Measurements from ENCODE around the gene MRPL12. TPM values are rescaled to one million over a fixed set of nuclear protein-coding genes. Genes with fewer than 3 reads are reported as not detected.
A peak's percentile ranks its signal among the peaks of the same experiment; 100 is the strongest.

Gene MRPL12
- total RNA-seq, 1 donor from 2014 or later = 9.2 TPM

DNA sequence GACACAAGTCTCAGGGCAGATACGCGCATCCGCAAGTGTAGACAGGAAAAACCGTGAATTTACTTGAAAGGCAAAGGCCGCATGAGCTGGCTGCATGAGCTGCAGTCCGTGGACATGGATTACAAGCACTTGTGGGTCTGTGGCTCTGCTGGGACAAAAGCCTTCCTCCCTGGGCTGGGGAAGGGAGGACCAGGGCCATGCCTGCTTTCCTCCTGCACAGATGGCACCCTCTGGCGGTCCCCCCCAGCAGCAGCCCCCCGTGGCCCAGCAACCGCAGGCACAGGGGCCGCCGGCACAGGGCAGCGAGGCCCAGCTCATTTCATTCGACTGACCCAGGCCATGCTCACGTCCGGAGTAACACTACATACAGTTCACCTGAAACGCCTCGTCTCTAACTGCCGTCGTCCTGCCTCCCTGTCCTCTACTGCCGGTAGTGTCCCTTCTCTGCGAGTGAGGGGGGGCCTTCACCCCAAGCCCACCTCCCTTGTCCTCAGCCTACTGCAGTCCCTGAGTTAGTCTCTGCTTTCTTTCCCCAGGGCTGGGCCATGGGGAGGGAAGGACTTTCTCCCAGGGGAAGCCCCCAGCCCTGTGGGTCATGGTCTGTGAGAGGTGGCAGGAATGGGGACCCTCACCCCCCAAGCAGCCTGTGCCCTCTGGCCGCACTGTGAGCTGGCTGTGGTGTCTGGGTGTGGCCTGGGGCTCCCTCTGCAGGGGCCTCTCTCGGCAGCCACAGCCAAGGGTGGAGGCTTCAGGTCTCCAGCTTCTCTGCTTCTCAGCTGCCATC lies 1.7 kb upstream of the MRPL12 start:
- no peak for DNase-seq

DNA sequence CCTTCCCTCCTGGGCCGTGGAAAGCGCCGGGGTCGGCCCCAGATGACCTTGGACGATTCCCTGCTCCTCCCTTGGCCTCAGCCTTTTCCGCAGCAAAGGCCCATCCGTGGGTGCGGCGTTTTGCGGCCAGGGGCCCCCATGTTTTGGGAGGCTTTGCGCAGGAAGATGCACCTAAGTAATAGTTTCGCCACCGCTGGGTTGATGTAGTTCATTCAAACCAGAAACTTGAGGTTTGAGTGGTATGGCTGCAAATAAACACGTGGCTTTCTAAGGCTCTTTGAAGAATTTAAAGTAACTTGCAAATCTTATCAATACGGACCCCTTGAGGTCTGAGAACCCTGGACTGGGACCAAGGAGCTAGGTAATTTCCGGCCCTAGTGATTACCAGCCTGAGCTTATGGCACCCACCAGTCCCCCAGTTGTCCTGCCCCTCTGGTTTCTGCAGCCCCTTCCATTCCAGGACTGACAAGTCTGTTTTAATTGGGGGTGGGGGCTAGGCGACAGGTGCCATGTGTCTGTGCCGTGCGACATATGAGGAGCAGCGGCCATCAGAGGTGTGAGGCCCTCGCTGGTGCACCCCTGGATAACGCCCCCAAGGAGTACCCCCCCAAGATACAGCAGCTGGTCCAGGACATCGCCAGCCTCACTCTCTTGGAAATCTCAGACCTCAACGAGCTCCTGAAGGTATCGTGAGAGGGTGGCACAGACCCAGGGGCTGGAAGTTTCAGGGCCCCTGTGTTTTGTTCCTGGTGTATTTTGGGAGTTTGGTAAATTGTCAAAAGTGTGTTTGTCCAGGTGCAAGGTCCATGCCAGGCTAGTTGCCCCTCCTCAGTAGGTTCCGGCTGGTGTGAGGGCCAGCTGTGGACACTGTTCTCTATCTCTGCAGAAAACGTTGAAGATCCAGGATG lies 834 bp downstream of the MRPL12 start:
- no peak for DNase-seq

DNA sequence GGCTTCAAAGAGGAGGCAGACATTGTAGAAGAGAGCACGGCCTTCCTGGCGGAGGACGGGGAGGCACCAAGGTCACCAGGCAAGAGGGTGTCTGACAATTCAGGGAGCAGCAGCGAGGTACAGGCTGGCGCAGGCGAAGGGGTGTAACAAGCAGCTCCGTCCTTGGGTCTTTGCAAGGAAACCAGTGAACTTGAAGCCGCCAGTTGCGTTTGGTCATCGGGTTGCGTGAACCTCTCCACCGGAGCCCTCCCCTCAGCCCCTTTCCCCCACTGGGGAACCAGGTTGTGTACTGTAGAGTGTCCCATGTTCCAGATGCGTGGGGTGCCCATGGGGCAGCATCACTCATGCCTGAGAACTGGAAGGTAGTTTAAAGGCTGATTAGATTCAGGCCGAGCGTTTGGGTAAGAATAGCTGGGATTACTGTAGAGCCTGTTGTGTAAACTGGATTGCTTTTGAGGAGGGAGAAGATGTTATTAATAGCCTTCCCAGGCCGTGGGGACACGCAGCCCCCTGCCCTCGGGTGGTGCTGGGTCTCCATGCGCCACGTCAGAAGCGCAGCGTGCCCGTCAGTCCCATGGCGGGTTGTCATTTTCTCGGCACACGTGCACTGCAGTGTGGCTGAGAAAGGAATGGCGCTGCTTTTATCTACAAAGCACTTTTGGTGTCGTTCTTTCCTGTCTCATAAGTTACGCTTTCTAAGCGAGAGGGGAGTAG lies 2.5 kb downstream of the MRPL12 start:
- DNase-seq = no peak

DNA sequence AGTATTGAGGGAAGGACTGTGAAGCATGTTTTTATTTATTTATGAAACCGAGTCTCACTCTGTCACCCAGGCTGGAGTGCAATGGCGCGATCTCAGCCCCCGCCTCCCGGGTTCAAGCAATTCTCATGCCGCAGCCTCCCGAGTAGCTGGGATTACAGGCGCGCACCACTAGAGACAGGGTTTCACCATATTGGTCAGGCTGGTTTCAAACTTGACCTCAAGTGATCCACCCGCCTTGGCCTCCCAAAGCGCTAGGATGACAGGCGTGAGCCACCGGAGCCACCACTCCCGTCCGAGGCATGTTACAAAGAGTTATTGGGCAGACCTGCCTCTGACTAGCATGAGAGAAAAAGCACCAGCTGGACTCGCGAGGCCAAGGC lies 3.1 kb downstream of the MRPL12 start:
- no peak for DNase-seq

DNA sequence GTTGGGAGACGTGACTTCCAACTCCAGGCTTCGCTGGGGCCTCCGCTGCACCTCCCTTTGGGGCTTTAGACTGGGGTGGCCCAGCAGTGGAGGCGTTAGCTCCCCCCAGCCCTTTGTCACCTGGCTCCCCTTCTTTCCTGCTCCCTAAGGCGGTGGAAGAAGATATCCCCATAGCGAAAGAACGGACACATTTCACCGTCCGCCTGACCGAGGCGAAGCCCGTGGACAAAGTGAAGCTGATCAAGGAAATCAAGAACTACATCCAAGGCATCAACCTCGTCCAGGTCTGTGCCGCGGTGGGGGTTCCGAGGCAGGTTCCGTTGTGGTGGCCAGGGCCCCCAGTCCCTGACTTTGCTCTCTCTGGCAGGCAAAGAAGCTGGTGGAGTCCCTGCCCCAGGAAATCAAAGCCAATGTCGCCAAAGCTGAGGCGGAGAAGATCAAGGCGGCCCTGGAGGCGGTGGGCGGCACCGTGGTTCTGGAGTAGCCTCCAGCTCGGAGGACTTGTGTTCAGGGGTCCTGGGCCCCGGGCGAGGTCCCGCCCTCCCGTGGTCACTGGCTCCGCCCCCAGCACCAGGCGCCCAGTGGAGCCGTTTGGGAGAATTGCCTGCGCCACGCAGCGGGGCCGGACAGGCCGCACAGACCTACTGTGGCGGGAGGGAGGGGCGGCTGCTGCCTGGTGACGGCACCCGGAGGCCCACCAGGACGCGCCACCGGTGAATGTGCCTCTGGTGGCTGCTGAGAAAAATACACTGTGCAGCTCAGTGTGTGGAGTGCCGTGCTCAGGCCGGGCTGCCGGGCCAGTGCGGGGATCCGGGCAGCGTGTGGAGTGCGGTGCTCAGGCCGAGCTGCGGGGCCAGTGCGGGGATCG lies 3.8 kb downstream of the MRPL12 start:
- DNase-seq = no peak

DNA sequence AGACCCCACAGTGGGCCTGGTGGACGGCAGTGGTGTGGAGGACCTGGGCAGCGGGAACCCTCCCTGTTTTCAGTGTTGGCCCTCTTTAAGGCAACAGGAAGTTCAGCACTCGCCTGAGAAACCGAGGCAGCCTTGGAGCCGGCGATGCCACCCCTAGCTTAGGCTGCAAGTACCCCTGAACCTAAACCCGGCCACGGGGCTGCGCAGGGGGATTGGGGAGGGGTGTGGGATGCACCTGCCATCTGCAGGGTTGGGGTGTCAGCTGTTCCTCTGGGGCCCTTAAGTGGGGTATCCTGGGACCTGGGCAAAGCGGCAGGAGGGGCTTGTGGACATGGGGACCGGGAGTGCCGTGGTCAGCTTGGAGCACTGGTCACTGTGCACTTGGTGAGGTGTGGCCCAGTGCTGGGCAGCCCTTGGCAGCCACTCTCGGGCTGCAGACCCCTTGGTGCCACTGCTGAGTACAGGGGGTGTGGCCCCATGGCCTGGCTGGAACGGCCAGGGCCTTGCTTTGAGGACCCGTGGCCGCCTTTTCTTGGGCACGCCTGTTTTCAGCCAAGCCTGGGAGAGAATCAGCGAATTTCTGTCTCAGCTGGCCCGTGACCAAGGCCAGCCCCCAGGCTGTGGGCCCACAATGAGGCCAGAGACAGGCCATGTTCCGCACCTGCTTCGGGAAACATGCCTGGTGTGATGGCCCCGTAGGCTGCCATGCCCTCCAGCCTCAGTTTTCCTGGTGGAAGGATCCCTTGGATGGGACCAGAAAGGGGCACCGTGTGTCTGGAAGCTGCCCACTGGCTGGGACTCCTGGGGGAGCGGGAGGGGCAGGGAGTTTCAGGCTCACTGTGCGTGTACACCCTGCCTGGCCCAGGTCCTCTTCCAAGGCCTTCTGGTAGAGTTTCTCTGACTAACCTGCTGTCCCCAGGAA lies 4.8 kb downstream of the MRPL12 start:
- DNase-seq = no peak

DNA sequence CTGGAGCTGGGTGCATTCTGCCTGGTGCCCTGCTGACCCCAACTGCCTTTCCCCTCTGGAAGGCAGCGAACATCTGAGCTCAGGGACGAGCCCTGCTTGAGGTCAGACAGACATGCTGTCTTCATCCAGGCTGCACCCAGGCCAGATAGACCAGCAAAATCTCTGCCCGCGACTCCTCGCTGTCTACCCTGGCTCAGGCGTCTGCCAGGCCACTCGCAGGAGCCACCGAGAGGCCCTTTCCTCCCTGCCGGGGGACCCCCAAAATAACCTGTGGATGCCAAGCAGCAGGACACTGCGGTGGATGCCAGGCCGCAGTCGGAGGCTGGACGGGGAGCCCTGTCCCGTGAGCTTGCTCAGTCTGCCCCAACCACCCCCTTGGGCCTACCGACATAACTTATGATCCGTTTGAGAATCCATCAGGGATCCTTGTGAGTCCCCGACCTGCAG lies 5.6 kb downstream of the MRPL12 start:
- DNase-seq = no peak

DNA sequence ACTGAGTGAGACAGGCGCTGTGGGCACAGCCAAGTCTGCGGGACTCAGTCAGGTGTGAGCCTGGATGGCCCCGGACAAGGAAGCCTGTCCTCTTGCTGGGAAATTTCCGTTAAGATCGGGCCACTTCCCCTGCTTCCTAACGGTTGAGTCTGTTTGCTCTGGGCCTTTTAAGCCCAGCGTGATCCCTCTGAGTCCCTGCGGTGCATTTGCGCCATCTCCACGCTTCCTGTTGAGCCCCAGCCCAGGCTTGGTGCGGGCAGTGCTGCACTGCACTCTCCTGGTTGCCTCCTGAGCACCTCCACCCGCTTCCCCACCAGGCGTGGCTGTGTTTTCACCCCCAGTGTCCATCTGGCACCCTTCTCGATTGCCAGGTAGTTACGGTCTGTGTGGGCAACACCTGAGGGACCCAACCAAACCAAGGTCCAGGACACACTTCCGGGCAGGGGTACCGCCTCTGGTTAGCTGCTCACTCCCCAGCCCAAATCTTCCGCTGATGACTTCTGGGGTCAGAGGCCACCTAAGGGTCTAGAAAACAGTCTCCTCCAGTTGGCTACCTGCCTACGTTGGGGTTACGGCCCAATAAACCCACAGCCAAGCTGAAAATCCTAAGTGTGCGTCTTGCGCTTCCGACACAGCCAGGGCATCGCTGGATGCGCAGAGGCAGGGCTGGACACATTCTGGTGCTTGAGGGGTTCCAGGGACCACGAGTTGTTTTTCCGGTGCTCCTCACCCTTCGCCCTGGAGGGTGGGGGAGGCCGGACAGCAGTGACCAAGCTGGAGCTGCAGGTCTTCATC lies 7.5 kb downstream of the MRPL12 start:
- no peak for DNase-seq

DNA sequence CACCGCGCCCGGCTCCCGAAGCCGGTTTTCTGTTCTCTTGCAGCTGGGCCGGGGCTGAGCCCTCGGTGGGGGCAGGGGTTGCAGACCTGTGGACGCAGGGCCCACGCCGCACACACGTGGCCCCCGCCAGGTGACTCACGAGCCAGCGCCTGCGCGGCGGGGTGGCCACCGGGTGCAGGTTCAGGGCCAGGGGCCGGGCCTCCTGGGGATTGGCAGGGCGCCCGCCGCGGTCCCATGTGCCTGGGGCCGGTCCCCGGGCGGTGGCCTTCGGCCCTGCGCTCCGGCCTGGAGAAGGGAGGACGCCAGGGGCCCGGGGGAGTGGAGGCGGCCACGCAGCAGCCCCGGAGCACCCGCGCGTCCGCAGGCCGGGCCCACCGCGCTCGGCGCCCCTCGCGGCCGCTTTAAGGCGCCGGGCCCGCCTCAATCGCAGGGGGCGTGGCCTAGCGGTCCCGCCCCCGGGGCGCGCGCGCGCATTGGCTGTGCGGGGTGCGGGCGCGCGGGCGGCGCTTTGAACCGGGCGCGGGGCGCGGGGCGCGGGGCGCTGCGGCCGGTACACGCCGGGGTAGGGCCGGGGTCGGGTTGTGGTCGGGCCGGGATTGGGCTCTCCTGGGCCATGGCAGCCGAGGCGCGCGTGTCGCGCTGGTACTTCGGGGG lies 8.8 kb downstream of the MRPL12 start, which contains the start of gene SLC25A10:
SLC25A10 (plus strand) TSS at position 471 of the 654 bp plus-strand sequence; CDS start at position 614, 143 bp downstream.
- DNase-seq = peak; percentile 28

DNA sequence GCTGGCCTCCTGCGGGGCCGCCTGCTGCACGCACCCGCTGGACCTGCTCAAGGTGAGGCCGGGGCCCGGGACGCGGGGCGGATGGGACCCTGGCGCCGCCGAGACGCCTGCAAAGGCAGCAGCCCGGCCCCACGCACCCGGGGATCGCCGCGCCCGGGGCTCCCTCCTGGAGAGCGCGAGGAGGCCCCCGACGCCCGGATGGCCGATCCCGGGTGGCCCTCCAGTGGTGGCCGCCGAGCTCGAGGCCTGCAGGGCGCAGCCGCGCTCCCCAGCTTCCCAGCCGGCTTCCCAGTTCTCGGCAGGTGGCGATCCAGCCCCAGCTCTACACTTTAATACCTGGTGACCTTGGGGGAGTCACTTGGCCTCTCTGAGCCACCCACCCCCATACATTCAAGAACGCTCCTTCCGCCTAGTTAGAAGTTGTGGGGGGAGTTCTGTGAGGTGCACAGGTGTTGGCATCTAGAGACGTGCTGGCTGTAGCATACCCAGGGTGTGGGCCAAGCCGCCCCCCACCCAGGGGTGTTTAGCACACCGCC lies 9.4 kb downstream of the MRPL12 start:
- DNase-seq = no peak

DNA sequence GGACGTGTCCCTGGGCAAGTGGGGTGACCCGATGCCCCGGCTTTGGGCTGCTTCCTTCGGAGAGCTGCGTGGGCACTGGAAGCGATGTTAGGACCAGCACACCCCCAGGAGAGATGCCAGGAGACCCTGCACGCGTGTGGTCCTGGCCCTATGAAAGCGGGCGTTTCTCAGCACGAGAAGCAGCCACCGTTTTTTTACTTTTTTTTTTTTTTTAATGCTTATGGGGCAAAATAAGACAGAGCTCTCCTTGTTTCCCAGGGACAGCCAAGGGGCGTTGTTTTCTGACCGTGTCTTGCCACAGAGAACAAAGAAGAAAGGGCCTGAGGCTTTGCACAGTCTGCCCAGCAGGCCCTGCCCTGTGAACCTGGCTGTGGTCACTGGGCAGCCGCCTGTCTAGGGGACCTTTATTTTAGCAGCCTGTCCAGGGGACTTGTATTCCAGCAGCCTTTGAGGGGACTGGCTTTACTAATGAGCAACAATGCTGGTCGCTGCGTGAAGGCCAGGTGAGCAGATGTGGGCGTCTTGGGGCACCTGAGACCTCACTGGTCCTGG lies 9.9 kb downstream of the MRPL12 start:
- DNase-seq = no peak

DNA sequence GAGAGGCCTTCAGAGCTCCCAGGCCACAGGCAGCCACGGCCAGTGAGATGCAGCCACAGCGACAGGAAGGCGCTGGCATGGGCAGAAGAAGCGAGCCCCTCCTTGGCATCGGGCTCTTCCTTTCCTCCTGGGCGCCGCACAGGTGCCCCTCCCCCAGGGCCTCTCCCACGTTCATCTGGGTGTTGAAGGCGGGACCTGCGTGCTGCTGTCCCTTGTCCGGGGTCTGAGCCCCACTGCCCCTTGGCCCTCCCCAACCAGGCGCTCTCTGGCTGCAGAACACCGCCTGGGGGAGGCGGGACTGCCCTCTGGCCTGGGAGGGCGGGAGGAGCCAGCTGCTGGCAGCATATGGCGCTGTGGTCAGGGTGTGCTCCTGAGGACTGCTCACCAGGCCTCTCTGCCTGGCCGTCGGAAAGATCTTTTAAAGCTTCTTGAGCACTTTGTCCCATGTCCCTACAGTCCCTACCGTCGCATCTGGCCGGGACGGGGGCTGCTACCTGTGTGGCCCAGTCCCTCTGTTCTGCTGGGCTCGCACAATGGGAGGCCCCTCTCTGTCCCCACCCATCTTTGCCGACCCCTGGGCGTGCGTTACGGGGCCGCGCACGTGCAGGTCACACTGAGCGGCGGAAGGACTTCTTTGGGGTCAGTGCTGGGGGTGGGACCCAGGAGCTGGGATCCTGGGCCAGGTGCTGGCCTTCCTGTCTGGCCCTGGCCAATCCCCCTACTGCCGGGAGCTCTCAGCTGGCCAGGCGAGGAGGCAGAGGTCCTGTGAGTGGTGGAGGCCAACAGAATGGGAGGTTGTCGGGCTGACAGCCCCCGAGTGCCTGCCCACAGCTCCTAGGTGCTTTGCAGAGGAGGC lies 10.6 kb downstream of the MRPL12 start:
- DNase-seq = no peak

DNA sequence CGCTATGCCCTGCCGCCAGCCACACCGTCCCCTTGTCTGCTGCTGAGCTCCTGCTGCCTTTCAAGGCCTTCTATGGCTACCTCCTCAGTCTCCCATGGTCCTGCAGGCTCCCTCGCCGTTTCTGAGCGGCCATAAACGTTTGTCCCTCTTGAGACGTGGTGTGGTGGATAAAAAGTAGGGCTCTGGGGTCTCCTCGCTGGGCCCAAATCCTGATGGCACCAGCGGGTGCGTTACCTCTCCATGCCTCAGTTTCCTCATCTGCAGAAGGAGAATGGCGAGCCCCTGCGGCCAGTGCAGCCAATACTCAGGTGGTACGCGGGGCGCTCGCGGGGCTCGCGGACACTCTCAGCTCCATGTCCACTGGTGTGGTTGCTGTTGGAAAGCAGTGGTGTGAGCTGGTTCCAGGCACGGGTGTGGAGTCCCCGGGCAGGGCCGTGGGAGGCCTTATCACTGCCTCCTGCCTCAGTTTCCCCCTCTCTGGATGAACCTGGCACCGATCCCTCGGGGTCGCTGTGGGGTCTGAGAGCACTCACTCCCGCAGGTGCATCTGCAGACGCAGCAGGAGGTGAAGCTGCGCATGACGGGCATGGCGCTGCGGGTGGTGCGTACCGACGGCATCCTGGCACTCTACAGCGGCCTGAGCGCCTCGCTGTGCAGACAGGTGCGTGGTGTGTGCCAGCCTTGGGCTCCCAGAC lies 11.4 kb downstream of the MRPL12 start:
- DNase-seq = no peak

DNA sequence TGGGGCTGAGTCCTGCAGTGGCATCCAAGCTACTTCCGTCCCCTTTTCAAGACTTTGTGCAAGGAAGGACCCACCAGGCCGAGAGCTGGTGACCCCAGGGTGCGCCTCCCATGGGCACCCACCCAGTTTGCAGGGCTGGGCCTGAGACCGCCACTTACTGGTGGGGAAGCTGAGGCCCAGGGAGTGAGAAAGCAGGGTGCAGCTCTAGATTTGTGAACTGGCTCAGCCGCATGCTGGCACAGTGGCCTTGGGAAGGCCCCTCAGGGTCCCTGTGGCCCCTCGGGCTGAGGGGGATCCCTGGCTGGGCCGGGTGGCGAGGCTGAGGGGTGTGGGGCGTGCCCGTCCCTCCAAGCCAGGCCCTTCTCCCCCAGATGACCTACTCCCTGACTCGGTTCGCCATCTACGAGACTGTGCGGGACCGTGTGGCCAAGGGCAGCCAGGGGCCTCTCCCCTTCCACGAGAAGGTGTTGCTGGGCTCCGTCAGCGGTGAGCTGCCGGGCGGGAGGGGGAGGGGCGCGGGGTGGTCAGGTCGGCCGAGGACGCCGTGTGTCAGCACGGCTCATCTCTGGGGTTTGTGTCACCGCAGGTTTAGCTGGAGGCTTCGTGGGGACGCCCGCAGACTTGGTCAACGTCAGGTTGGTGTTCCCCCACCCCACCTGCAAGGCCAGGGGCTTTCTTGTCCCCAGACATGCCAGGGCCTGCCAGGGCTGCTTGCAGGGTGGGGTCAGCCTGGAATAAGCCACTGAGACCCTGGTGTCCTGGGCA lies 12.1 kb downstream of the MRPL12 start:
- no peak for DNase-seq

DNA sequence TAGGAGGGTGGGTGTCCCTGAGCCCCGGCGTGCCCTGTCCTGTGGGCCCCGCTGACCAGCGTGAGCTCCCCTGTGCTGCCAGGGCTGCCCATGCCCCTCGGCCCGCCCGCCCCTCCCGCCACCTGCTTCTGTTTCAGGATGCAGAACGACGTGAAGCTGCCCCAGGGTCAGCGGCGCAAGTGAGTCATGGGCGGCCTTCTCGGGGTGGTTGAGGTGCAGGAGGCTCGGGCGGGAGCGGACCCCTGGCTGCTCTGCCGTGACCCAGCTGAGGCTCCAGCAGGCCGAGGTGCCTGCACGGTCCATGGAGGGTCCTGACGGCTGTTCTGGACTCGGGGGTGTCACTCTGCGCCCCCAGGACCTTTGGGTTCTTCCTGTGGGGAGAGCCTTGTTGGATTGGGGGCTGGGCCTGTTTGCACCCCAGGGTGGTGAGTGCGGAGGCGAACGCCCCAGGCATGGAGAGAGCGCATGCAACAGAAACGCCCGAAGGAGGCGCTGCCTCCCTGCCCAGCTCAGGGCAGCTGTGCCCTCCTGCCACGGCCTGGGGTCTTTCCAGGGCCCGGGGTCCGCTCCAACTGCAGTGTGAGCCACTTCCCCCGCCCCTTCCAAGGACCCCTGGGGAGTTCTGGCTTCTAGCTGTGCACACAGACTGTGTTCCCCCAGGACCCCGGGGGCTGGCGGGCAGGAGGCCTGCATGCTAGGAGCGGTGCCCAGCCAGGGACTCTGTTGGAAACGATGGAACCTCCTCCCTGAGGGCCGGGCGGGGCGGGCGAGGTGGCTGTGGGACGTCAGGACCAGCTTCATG lies 12.9 kb downstream of the MRPL12 start:
- DNase-seq = no peak

All from skin of body (tissue), 2 donors.